ENCODE results near the gene FAM117B.

GRCh38 chr2:202774104-202774503 is 139.3 kb downstream of the FAM117B start:
- TF ChIP-seq CTCF (IDR thresholded peaks at IDR 0.05) (no peak), RFX5 (IDR thresholded peaks at IDR 0.05) (no peak), NR3C1 (IDR thresholded peaks at IDR 0.05) (no peak), USF2 (IDR thresholded peaks at IDR 0.05) (no peak), POLR2A (IDR thresholded peaks at IDR 0.05; ENCODE audit: low read length) (no peak), RNF2 (IDR thresholded peaks at IDR 0.05; ENCODE audit: borderline replicate concordance, low read depth) (no peak), RAD21 (conservative IDR thresholded peaks at IDR 0.05 in 1 of 2, IDR thresholded peaks at IDR 0.05 in 1 of 2) (no peak), REST (IDR thresholded peaks at IDR 0.05) (no peak), E2F6 (IDR thresholded peaks at IDR 0.05; ENCODE audit: borderline replicate concordance, low read depth) (no peak), EHMT2 (IDR thresholded peaks at IDR 0.05; ENCODE audit: low read depth) (no peak), MAFK (IDR thresholded peaks at IDR 0.05; ENCODE audit: partially characterized antibody) (no peak), MAX (IDR thresholded peaks at IDR 0.05) (no peak), PHF8 (IDR thresholded peaks at IDR 0.05; ENCODE audit: borderline replicate concordance, low read depth) (no peak), CEBPB (IDR thresholded peaks at IDR 0.05) (no peak)
